ENCODE data around the gene INSL3. TPM values are rescaled to one million over a fixed set of nuclear protein-coding genes. Genes with fewer than 3 reads are reported as not detected.

The INSL3 gene
- total and polyA plus RNA-seq, 2 donors (not counting 3 experiments of a cell fraction or from before 2014, with no cell fraction given) = not detected

- DNase-seq (ENCODE audit: low read depth, low spot score) = peak; percentile 67
- BruUV-seq (replicated peaks) = no TSS peak
- Histone ChIP-seq H3K4me2 (ENCODE audit: insufficient read depth, low read length) (no peak overlapping the region), H3K9me1 (replicated peaks; ENCODE audit: control insufficient read depth, extremely low read depth, insufficient read depth, low read length) (no peaks in the 10 kb centered on the region), H2AFZ (ENCODE audit: low read depth, low read length) (no peak overlapping the region), H3K4me3 (replicated peaks in 1 of 3; ENCODE audit: insufficient read depth in 1 of 3, low read depth in 1 of 3, low read length in 3 of 3) (no peak overlapping the region), H3K9ac (replicated peaks; ENCODE audit: extremely low read depth, insufficient read depth, low read length) (no peak overlapping the region), H3K4me1 (ENCODE audit: control insufficient read depth, extremely low read depth, insufficient read depth, low read length) (peaks cover 3% of the 10 kb centered on the region), H3K27me3 (ENCODE audit: control insufficient read depth in 2 of 2, insufficient read depth in 2 of 2, low read length in 2 of 2) (no peaks in the 10 kb centered on the region), H4K20me1 (replicated peaks; ENCODE audit: control insufficient read depth, extremely low read depth, insufficient read depth, low read length) (no peaks in the 10 kb centered on the region), H3K9me3 (replicated peaks; ENCODE audit: control insufficient read depth, insufficient read depth, low read length) (no peaks in the 10 kb centered on the region), H3K79me2 (ENCODE audit: control insufficient read depth, insufficient read depth, low read length) (peaks cover 8% of the 10 kb centered on the region), H3K27ac (ENCODE audit: insufficient read depth, low read depth, low read length) (no peak overlapping the region), H3K36me3 (ENCODE audit: control insufficient read depth in 2 of 2, extremely low read depth in 1 of 2, insufficient read depth in 2 of 2, low read length in 2 of 2) (no peaks in the 10 kb centered on the region)
- POLR2A ChIA-PET = interaction anchor here (0.6 kb wide), 1 partner anchor 113 kb away, joined by 3 read pairs; no protein-coding TSS in a partner anchor
- TF ChIP-seq FOS (IDR thresholded peaks at IDR 0.05; ENCODE audit: borderline replicate concordance, insufficient read depth, low read length) = no peak
- TF ChIP-seq, protein P1, sequence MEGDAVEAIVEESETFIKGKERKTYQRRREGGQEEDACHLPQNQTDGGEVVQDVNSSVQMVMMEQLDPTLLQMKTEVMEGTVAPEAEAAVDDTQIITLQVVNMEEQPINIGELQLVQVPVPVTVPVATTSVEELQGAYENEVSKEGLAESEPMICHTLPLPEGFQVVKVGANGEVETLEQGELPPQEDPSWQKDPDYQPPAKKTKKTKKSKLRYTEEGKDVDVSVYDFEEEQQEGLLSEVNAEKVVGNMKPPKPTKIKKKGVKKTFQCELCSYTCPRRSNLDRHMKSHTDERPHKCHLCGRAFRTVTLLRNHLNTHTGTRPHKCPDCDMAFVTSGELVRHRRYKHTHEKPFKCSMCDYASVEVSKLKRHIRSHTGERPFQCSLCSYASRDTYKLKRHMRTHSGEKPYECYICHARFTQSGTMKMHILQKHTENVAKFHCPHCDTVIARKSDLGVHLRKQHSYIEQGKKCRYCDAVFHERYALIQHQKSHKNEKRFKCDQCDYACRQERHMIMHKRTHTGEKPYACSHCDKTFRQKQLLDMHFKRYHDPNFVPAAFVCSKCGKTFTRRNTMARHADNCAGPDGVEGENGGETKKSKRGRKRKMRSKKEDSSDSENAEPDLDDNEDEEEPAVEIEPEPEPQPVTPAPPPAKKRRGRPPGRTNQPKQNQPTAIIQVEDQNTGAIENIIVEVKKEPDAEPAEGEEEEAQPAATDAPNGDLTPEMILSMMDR (IDR thresholded peaks at IDR 0.05; ENCODE audit: extremely low read depth in 1 of 2, insufficient read depth in 1 of 2, low read depth in 1 of 2, low read length in 2 of 2) = peak; percentile 92 to 99
- dilution Hi-C loops (cut with MboI; ENCODE audit: extremely low pct_ligation_motif_present, low sequenced_read_pairs) = no loop called here
- FAIRE-seq = peak; percentile 92
- CTCF ChIA-PET = interaction anchor here (0.7 to 2.5 kb wide), 20 partner anchors 8 to 414 kb away, joined by 3 to 15 read pairs (median 4); partner anchors contain the start of genes B3GNT3, CCDC124 and JAK3
- intact Hi-C loops (cut with micrococcal nuclease) = loop anchor here (1.0 kb wide), 3 partner anchors 71 to 414 kb away; no protein-coding TSS in a partner anchor
These were observed 34.2 kb upstream of the INSL3 start for GRCh38 chr19:17855280-17856152.

GRCh38 chr19:17854061-17854460 lies 32.7 kb upstream of the INSL3 start:
- ChIA-PET CTCF (interaction anchor here (0.8 to 1.1 kb wide), 3 partner anchors 22 to 148 kb away, joined by 3 to 5 read pairs (median 3); no protein-coding TSS in a partner anchor), POLR2A (no interaction called here)
- dilution Hi-C loops (cut with MboI; ENCODE audit: extremely low pct_ligation_motif_present, low sequenced_read_pairs) = no loop called here
- no TSS peak for BruUV-seq (replicated peaks)
- H3K4me1 ChIP-seq (ENCODE audit: control insufficient read depth, extremely low read depth, insufficient read depth, low read length) = peaks cover under 1% of the 10 kb centered on the region
- H3K4me3 ChIP-seq (replicated peaks in 1 of 3; ENCODE audit: insufficient read depth in 1 of 3, low read depth in 1 of 3, low read length in 3 of 3) = no peak overlapping the region
- intact Hi-C loops (cut with micrococcal nuclease) = no loop called here
- TF ChIP-seq MAX (IDR thresholded peaks at IDR 0.05; ENCODE audit: insufficient read depth, insufficient read length) = no peak
- TF ChIP-seq JUN (IDR thresholded peaks at IDR 0.05; ENCODE audit: borderline replicate concordance, insufficient read depth, insufficient read length, low read depth) = no peak
- no peak for TF ChIP-seq GATA2 (IDR thresholded peaks at IDR 0.05; ENCODE audit: insufficient read depth, insufficient read length, low read depth, low read length)
- no peak for TF ChIP-seq POLR2A (IDR thresholded peaks at IDR 0.05; ENCODE audit: low read depth, low read length)
- TF ChIP-seq POLR2AphosphoS5 (IDR thresholded peaks at IDR 0.05; ENCODE audit: insufficient read depth, low read depth, low read length) = no peak
- no peak for TF ChIP-seq EZH2 (IDR thresholded peaks at IDR 0.05; ENCODE audit: borderline replicate concordance, low read depth, low read length, severe bottlenecking)
- H2AFZ ChIP-seq (ENCODE audit: low read depth, low read length) = no peak overlapping the region
- DNase-seq (ENCODE audit: low read depth, low spot score) (no peak), FAIRE-seq (no peak)
- no peak overlapping the region for H3K27ac ChIP-seq (ENCODE audit: insufficient read depth, low read depth, low read length)
- no peaks in the 10 kb centered on the region for H3K79me2 ChIP-seq (ENCODE audit: control insufficient read depth, insufficient read depth, low read length)
- no peaks in the 10 kb centered on the region for H3K9me1 ChIP-seq (replicated peaks; ENCODE audit: control insufficient read depth, extremely low read depth, insufficient read depth, low read length)
- no peak overlapping the region for H3K4me2 ChIP-seq (ENCODE audit: insufficient read depth, low read length)
- H3K9me3 ChIP-seq (replicated peaks; ENCODE audit: control insufficient read depth, insufficient read depth, low read length) = no peaks in the 10 kb centered on the region
- H3K9ac ChIP-seq (replicated peaks; ENCODE audit: extremely low read depth, insufficient read depth, low read length) = no peak overlapping the region
- H4K20me1 ChIP-seq (replicated peaks; ENCODE audit: control insufficient read depth, extremely low read depth, insufficient read depth, low read length) = no peaks in the 10 kb centered on the region
- no peaks in the 10 kb centered on the region for H3K27me3 ChIP-seq (ENCODE audit: control insufficient read depth in 2 of 2, insufficient read depth in 2 of 2, low read length in 2 of 2)
- H3K36me3 ChIP-seq (ENCODE audit: control insufficient read depth in 2 of 2, extremely low read depth in 1 of 2, insufficient read depth in 2 of 2, low read length in 2 of 2) = no peaks in the 10 kb centered on the region
